GM19193 (cell line): ENCODE results near the gene PHLPP1.

ENCODE experiments used
- POLR2A ChIP-seq: IDR thresholded peaks from 4 replicates; pipeline ENCODE4 v1.6.1; 2011; ENCODE audit not compliant: insufficient read depth, insufficient read length; ENCODE audit errors: extremely low read depth

PHLPP1 gene

DNA sequence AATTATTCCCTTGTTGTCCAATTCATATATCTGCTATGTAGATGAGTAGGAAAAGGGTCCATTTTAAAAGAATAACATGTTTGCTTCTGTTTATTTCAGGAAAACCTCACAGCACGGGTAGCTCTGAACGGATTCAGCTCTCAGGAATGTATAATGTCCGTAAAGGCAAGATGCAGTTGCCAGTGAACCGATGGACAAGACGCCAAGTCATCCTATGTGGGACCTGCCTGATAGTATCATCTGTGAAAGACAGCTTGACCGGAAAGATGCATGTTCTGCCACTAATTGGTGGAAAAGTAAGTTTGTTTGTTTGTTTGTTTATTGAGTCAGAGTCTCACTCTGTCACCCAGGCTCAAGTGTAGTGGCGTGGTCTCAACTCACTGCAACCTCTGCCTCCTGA, 114.6 kb downstream of the PHLPP1 start:
- TF ChIP-seq POLR2A: no peak

DNA sequence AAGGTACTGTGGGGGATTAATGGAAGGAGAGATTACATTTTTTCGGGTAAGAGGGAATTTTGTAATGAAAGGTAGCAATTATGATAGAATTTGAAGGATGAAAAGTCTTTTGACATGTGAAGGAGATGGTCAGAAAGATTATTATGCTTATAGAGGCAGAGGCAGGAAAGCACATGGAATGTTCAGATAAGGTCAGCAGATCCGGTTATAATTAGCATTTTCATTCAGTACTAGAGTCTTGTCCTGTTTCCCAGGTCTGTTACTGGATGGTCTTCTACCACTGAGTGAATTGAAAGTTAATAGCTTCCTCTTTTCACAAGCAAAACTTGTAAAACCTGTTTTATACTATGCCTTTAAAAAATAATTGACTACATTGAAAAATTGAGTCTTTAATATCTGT, 116.9 kb downstream of the PHLPP1 start:
- no peak for TF ChIP-seq POLR2A

DNA sequence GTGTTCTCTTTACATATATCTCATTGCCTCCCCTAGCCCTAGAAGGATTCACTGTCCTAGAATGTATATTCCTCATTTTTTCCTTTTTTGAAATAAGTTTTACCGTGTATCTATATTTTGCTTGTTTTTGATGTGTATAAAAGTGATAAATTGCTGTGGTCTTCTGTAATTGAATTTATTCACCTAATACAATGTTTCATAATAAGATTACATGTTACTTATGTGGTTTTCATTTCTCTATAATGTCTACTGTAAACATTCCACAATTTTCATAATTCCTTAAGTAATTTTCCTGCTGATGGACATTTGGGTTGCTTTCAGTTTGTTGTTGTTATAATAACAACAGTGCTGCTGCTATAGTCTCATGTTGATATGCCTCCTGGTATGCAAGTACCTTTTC, 118.2 kb downstream of the PHLPP1 start:
- TF ChIP-seq POLR2A: no peak

DNA sequence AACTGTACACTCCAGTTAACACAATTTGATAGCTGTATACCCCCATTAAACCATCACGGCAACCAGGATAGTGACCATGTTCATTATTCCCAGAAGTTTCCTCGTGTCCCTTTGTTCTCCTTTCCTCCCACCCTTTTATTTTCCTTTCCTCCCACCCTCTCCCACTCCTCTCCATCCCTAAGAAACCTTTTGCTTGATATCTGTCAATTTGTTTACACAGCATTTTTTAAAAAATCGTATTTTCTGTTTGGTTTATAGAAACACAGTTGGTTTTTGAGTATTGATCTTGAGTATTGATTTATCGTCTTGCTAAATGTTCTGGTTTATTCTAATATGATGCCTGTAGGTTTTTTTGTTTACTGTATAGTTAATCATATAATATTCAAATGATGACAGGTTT, 119.4 kb downstream of the PHLPP1 start:
- no peak for TF ChIP-seq POLR2A

DNA sequence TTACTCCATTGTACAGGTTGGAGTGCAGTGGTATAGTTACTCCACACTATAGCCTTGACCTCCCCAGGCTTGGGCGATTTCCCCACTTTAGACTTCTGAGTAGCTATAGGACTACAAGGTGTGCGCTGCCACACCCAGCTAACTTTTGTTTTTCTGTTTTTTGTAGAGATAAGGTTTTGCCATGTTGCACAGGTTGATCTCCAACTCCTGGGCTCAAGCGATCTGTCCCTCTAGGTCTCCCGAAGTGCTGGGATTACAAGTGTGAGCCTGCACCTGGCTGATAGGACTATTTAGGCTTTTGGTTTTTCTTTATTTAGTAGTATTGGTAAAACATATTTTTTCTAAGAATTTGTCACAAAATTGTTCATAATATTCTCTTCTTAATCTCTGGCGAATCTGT, 121.7 kb downstream of the PHLPP1 start:
- TF ChIP-seq POLR2A: no peak

DNA sequence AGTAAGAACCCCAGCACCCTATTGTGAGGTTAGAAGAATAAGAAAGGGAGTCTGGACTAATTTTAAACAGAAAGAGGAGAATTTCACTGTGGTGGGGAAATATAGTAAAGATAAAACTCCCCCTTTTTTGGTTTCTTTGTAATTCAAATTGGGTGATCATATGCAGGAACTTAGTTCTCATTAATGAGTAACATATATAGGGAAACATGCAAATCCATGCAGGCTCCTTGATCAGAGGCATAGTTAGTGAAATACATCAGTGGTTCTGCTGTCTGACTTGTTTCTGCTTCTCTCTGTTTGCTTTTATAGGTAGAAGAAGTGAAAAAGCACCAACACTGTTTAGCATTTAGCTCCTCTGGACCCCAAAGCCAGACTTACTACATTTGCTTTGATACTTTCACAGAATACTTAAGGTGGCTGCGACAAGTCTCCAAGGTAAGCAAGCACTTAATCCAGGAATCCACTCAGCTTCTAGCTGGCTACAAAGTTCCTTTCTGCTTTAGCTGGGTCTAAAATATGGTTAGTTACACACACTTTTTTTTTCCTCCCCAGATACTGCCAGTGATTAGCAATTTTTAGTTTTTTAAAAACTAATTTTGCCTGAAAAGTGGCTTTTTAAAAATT, 123.2 kb downstream of the PHLPP1 start:
- no peak for TF ChIP-seq POLR2A

DNA sequence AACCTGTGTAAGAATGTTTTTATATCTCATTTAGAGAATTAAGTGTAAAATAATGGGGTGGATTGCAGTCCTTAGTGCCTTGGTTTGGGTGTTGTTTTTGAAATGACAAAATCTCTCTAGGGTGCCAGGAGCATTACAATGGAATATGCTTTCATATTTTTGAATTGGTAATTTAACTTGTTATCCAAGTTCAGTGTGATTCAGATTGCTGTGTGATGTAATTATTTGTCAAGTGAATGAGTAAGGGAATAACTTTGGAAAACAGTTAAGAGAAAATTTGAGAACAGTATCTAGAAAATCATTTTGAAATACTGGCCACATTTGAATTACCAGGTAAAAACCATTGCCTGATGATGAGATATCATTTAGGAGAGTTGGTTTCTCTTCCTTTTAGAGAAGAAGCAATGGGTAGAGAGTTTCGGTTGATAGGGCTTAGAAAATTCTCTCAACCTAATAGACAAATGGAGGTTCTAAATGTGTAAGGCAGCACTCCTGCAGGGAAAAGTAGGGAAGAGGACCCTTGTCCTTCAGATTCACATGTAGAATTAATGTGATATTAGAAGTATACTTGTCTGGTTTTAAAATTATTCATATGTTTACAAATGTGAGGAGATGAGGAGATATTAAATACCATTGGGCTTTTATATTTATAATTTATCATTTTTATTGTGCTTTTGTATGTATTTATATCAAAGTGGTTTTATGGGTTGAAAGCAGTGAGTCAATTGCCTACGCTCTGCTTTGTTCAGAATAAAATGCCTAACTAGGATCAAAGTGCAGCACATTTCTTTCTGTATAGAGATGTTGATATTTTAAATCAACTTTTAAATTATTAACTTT, 124.8 kb downstream of the PHLPP1 start:
- TF ChIP-seq POLR2A: no peak

DNA sequence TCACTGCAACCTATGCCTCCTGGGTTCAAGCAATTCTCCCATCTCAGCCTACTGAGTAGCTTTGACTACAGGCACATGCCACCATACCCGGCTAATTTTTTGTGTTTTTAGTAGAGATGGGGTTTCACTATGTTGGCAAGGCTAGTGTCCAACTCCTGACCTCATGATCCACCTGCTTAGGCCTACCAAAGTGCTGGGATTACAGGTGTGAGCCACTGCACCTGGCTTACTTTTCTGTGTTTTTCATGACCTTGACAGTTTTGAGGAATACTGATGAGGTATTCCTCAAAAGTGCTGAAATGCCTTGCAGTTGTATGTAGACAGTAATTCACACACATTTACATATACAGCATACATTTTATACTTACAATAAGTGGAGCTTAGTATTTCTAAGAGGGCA, 126.1 kb downstream of the PHLPP1 start:
- TF ChIP-seq POLR2A: no peak

DNA sequence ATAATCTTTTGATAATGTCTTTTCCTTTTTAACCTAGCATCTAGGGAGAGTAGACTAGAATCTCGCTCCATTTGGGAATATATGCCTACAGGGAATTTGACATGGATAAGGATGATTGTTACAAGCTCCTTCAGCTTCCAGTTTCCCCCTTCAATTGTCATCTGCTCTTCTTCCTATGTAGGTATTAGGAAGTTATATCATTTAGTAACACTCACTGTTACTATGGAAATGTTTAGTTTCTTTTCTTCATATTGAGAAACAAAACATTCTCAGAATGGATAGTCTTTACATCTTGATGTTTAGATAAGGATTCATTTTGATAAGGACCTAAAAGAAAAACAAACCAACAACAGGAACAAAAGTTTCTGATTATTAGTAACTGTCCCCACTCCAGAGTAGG, 127.6 kb downstream of the PHLPP1 start:
- TF ChIP-seq POLR2A: no peak

DNA sequence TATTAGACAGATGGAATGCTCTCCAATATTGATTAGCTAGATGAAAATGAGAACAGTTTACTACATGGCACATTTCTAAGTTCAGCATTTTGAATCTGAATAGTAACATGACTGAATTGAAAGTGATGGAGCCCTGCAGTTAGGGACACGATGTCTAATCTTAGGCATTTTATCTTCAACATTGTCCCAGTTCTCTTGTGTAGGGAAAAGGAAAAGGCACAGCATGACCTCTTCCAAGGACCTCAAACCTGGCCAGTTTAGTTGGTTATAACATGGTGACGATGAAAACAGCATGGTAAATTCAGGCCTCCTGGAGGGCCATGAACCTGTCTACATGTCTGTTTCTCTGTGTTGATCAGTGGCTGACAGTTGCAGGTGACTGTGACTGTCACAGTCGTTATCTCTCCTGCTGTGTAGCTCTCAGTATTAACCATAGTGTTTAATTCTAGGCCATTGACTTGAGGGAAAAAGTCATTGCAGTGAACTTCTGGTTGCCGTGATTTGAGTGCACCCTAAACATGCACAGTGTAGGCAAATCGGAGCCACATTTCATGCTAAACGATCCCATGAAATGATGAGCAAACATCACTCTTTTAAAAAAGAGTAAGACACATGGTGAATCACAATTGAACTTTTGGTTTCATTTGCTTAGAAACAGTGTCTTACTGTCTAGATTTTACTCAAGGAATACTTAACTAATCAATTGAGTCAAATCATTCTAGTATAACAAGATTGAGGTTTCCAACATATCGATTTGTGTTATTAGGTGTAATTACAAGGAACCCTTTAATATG, 129.7 kb downstream of the PHLPP1 start:
- TF ChIP-seq POLR2A: no peak

DNA sequence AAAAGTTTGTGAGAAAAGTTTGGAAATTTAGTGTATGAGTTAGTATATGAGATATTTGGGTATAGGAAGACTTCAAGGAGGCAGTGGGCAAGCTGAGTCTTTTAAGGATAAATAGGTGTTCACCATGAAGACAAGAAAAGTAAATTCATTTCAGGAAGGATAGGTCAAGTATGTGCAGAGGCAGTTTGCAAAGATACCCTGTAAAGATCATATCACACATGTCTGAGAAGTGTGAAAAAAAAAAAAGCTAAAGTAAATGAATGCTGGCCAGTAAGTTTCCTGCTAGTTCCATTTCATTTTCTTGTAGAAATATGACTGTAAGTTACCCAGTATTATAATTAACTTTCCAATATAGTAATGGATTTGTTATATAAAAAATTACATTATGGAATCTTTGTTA, 131.0 kb downstream of the PHLPP1 start:
- TF ChIP-seq POLR2A: no peak

DNA sequence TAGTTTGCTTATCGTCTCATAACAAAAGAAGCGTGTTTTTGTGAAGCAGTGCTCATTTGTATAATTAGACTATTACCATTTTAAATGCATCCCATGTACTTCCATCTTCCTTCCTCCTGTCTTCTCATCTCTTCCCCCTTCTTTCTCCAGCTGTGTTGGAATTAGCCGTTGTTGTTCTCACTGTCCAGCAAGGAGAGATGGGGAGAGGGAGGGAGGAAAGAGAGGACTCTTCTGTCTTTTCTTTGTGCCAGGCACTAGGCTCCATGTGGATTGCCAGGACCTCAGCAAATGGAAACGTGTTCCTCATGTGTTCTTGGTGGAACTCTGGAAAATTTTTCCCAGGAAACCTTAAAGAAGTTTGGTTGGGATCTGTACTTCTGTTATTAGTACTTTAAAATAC, 131.7 kb downstream of the PHLPP1 start:
- TF ChIP-seq POLR2A: no peak

DNA sequence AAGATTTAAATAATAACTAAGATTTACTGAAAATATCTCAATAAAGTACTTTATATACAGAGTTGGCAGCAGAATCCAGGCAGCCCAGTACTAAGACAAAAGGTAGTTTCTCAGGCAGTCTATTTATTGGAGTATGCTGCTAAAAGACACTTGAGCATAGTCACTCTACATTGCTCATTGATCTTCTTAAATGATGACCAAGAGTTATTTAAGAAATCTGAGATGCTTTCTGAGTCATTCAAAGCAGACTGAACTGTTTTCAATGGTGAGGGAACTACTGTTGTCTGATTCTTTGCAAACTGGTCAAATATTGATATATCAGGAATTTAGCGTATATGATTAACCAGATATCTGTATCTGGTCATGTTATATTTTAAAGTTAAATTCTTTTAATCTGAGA, 133.6 kb downstream of the PHLPP1 start:
- no peak for TF ChIP-seq POLR2A

DNA sequence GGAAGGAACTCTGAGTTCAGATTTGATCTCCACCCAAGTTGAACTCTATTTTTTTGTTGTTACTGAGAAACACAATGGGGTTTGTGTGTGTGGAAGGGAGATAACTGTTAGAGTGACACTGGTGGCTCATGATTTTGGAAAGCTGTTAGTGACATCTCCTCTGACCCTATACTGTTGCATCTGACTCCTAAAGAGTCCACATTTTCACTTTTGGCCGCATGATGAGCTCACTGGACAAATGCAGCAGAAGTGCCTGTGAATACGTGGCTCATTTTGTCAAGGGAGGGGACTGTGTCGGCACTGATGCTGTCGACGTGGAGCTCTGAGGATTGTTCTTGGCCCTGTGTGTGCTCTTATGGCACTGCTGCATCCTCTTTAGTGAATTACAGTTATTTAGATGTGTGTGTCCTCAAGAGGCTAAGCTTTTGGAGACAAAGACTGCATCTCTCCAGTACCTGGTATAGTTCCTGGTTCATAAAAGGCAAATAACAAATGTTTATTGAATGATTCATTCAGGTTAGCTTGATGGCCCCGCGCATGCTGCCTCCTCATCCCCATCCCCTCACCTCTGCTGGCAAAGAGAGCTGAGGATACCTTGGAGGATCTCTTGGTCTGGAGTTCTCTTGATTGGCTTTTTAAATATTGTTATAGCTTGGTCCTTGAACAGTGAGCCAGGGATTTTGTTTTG, 135.4 kb downstream of the PHLPP1 start:
- TF ChIP-seq POLR2A: no peak

DNA sequence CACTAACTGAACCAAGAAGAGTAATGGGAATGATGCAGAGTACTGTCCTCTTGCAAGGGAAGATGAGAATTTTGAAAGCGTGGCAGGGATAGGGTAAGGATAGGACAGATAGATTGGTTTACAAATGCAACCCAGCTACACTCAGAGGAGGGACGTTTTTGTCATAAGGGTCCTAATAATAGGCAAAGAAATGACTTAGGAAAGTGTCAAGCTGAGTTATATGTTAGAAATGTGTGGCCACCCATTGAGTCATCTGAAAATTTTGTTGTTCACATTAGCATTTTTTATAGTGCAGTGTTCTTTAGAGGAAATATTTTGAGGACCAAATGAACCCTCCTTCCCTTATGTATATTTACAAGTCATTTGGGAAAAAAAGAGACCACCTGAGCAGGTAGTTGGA, 137.5 kb downstream of the PHLPP1 start:
- TF ChIP-seq POLR2A: no peak
